ENCODE results near the gene XKR7.

- no peak for TF ChIP-seq CTCF (IDR thresholded peaks at IDR 0.05)
- no peak for TF ChIP-seq ZFX (IDR thresholded peaks at IDR 0.05; ENCODE audit: borderline replicate concordance)
Measured at GRCh38 chr20:31990641-31991338, 22.8 kb downstream of the XKR7 start.
